Ovary (tissue), 3 donors: ENCODE data around the gene ALDH1L2.

Experiments used
- CTCF ChIP-seq, 3 donors: fragments of 450-650 bp in 2 of 3; fragments of 200-600 bp in 1 of 3; IDR thresholded peaks; one replicate each; pipeline versions ENCODE4 v1.5.1 to v1.8.0; 2016 to 2022; ENCODE audit warnings: antibody characterized with exemption in 3 of 3, mild to moderate bottlenecking in 1 of 3
- EP300 ChIP-seq: sonication (generic); formaldehyde crosslinking; IDR thresholded peaks from one replicate; pipeline ENCODE4 v1.6.1; 2017; ENCODE audit warnings: antibody characterized with exemption
- POLR2A ChIP-seq: fragments of 450-650 bp; IDR thresholded peaks from one replicate; pipeline ENCODE4 v1.6.1; 2017; ENCODE audit warnings: antibody characterized with exemption, mild to moderate bottlenecking, moderate library complexity
- donor health status: DM: no; HTN: no; CAD: no.

GRCh38 chr12:105020241-105020962, 63.9 kb downstream of the ALDH1L2 start:
- TF ChIP-seq CTCF (IDR thresholded peaks at IDR 0.05) (no peak), POLR2A (no peak), EP300 (no peak)
